Transverse colon (tissue), 4 donors: ENCODE data around the gene ZNF446.

ENCODE experiments used
- EP300 ChIP-seq: sonication (generic); formaldehyde crosslinking; IDR thresholded peaks from one replicate; pipeline ENCODE4 v1.6.1; 2017; ENCODE audit warnings: antibody characterized with exemption, low read depth
- POLR2A ChIP-seq: fragments of 450-650 bp; IDR thresholded peaks from one replicate; pipeline ENCODE4 v1.6.1; 2016; ENCODE audit warnings: antibody characterized with exemption, mild to moderate bottlenecking, moderate library complexity
- POLR2AphosphoS5 ChIP-seq, 3 donors: sonication (generic); formaldehyde crosslinking; IDR thresholded peaks; one replicate each; pipeline ENCODE4 v1.6.1; 2016; ENCODE audit warnings: antibody characterized with exemption in 3 of 3
- TF ChIP-seq, protein P1 (sequence below), 5 experiments: fragments of 200-600 bp in 3 of 5; fragments of 450-650 bp in 2 of 5; sonication (generic) in 3 of 5; IDR thresholded peaks; 1 replicate in 2 of 5; 2 replicates in 3 of 5; pipeline ENCODE4 v1.5.1; 2016 to 2017; ENCODE audit warnings: antibody characterized with exemption in 5 of 5, inconsistent platforms in 3 of 5, mild to moderate bottlenecking in 2 of 5, moderate library complexity in 1 of 5

DNA sequence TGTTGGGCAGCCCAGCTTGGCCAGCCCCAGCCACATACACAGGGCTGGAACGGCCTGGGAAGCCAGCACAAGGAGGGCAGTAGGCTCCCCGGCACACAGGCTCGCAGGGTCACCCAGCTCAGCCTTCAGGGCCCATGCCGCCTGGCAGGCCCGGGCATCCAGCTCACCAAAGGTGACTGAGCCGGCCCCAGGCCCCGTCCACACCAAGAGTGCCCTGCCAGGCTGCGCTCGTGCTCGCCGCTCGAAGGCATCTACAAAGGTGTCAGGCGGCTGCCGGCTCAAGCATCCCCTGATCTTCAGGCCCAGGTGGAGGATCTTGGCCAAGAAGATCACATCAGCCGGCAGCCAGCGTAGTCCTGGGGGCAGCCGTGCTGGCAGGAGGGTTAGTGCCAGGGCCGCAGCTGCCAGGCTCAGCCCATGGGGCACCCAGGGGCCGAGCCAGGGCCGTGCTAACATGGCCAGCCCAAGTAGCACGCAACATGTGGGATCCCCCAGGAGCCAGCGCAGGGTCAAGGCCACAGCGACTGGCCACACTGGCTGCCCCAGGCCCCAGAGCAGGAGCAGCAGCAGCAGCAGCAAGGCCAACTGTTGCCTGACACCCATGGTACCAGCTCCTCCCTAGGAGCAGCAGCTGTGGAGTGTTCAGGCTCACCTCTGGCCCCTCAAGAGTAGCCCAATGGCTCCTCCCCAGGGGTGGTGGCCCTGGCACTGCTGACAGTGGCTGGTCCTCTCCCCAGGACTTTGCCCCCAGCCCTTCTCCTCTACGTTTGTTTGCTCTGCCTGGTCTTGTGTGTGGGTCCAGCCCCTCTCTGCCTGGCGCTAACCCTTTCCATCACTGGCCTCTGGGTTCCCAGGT is 35.4 kb downstream of the ZNF446 start, which contains the start of gene SLC27A5:
- TF ChIP-seq EP300, result no peak
- peak; percentile 13 for TF ChIP-seq POLR2A
- TF ChIP-seq, protein P1, sequence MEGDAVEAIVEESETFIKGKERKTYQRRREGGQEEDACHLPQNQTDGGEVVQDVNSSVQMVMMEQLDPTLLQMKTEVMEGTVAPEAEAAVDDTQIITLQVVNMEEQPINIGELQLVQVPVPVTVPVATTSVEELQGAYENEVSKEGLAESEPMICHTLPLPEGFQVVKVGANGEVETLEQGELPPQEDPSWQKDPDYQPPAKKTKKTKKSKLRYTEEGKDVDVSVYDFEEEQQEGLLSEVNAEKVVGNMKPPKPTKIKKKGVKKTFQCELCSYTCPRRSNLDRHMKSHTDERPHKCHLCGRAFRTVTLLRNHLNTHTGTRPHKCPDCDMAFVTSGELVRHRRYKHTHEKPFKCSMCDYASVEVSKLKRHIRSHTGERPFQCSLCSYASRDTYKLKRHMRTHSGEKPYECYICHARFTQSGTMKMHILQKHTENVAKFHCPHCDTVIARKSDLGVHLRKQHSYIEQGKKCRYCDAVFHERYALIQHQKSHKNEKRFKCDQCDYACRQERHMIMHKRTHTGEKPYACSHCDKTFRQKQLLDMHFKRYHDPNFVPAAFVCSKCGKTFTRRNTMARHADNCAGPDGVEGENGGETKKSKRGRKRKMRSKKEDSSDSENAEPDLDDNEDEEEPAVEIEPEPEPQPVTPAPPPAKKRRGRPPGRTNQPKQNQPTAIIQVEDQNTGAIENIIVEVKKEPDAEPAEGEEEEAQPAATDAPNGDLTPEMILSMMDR (IDR thresholded peaks at IDR 0.05), result no peak
- peak in 1 of 3 donors; percentile 7 for TF ChIP-seq POLR2AphosphoS5 (IDR thresholded peaks at IDR 0.05)
